HG03457 (cell line): ENCODE results near the gene NF2.

Experiments used
- ATAC-seq: cut with Tn5 transposase; IDR thresholded peaks from one replicate; pipeline ENCODE4 v1.9.1; 2021; ENCODE audit warnings: moderate number of reproducible peaks; ENCODE audit not compliant: unreplicated experiment

NF2 gene

DNA sequence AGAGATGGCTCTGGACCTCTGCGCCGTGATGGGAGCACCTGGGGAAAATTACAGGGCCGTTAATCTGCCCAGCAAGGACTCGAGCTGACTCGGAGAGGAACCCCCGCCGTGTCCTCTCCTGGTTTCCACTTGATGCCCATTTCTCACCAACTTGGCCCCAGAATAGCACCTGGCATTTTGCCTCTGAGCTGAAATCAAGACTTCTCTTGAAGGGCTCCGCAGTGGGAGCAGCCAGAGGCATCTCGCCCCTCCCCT, 97.4 kb downstream of the NF2 start:
- no peak for ATAC-seq

DNA sequence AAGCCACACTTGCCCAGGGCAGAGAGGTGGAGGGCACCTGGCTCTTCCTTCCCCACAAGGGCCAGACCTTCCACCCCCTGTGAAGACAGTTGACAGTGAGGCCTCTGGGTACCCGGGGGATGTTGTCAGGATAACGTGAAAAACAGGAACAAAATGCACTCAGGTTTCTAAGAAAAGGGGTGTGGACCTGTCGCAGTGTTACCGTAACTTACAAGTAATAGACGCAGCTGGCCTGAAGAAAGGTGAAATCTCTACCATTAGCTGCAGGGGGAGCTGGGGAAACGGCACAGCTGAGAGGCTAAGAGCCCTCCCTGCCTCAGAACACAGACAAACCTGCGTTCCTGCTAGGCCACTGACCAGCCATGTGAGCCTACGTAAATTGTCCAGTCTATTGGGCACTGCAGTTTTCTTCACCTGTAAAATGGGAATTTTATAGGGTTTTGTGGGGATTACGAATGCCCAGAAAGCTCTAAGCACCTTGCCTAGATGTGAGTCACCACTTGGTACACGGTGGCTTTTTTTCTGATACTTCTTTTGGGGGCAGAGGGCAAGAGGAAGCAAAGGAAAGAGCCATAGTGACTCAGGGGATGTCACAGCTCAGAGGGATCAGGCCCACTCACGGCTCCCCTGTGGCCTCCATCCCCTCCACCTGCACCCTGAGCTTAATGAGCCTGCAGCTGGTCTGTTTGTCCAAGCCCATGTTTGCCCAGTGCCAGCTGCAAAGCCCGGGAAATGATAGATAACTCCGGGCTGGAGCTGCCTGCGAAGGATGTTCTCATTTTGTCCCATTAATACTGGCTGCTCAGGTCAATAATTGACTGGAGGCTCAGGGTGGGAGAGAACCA, 97.9 kb downstream of the NF2 start:
- ATAC-seq = no peak

DNA sequence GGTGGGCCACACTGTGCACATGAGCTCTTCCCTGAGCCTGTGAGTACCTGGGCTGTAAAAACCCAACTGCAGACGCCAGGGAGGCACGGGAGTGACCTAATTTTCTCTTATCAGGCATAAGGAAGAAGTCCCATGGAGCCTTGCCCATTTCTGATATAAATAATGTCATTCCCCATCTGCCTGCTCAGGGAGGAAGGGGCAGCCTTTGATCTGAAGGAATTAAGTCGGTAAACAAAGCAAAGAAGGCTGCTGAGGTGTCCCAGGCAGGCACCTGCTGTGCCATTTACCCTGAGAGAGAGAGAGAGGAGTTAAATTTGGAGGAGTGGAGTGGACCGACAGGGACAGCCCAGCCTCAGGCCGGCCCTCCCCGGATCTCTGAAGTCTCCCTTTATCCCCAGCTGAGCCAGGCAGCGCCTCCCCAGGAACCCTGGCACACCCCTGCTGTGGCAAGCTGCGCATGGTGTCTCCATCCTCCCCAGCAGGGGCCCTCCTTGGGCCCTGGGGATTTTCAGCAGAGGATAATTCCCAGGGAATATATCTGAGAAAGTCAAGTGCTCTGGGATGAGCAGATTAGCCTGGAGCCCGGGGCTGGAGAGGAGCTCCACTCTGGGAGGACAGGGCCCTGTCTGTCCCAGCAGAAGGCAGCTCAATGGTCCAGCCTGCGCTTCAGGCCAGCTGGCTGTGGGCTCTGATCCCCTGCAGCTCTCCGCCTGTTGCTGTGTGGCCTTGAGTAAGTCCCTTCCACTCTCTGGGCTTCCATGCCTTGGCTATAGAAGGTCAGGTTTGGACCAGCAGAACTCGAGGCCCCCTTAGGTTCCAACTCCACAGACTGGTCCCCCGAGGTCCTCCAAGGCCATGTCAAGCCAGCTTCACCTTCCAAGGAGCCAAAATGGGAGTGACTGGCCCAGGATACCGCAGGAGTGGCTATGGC, 98.8 kb downstream of the NF2 start:
- ATAC-seq = no peak

DNA sequence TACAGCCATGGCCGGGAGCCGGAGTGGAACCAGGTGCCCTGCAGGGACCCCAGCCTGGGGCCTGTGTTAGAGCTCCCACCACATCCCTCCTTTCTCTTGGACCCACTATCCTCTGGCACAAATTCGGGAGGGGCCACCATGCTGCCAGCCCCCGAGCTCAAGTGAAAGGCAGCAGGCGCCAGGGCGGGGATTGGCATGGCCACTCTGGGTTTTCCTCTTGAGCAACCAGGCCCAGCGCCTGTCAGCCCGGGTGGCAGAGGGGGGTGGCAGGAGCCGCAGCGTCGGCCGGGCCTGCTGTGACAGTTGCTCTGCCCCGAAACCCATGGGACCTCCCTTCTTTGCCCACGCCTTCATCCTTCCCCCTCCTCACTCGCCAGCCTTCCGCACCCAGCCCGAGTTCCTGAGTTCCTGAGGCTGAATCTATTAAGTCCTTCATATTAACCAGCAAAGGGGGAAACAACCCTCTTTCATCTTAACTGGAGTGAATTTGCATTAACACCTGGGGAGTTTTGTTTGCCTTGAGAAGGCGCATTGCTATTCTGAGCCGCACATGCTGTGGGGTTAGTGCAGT, 99.6 kb downstream of the NF2 start:
- ATAC-seq = no peak

DNA sequence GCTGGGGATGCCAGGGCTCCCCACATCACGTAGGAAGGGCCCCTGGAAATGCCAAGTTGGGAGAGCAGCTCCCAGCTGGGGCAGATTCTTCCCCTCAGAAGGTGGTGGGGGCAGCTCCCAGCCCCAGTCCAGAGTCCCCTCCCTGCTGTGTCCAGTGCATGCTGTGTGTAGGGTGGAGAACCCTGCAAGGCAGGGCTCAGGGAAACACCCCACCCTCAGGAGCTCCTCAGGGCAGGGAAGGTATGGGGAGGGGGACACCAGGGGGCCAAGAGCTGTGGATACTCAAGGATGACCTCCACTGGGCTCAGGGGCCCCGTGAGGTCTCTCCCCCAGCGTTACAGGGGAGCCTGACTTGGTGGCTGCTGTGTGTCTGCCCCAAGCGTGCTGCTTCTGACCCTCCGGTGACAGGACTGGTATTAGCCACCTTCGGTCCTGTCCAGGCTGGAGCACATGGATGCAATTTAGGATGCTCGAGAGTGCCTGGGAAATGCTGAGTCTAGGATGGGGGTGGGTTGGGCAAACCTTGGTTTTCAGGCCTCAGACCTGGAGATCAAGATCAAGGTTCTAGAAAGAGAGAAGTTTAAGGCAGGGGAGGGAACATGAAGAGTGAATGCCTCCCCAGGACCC, 100.2 kb downstream of the NF2 start:
- no peak for ATAC-seq

DNA sequence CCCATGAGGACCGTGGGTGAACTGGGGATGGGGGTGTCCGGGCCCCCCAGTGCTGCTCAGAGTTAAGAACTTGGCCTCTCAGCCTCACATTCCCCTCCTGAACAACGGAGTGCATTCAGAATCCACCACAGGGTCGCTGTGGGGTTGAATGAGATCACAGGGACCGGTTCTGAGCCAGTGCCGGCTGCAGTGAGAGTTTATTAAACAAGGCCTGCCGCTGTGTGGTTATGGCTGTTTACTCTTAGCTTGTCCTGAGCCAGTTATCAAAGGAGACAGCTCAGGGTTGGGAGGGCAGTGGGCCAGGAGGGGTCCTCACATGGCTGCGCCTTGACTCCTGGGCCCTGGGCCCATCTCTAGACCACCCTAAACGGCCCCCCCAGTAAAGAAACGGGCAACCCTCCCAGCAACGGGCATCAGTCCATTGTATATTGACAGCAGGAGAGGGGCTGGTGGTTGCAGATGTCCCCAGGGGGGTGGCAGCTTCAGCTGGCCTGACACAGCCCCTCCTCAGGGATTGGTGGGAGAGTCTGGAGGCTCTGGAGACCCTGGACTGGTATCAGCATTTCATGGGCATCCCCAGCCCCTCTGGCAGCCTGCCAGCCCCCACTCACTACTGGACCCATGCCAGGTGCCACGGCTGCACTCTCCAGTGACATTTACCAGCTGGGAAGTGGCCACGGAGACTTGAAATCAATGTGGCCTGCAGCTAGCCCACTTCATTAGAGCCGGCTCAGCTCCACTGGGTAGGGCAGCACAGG, 101.3 kb downstream of the NF2 start:
- ATAC-seq = no peak

DNA sequence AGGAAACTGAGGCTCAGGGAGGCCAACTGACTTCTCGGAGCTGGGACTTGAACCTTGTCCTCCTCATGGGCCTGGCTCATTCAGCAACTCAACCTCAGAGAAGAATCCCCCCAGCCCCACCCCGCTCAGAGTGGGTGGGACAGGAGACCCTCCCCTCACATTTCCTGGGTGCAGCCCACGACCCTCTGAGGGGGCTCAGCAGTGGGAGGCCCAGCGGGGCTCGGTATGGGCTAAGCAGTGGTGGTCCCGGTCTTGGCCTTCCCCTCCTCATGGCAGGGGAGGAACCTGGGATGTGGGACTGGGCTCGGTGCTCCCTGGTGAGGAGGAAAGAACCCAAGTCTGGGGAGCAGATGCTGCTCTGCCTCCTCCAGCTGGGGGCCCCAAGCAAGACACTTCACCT, 102.2 kb downstream of the NF2 start:
- no peak for ATAC-seq

DNA sequence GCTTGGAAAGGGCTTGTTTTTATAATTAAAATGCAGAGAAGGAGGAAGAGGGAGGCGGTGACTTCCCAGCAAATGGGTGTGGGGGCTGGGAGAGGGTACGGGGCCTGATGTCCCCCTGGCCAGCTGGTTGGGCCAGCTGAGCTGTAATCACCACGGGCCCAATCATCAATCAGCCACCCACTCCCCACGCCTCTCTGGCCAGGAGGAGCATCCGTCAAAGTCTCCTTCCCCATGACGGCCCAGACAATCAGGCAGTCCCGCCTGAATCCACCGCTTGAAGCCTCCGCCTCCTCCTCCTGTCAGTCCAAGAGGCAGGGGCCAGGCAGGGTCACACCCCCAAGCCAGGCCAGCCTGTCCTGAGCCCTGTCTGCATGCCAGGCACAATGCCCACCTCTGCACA, 103.1 kb downstream of the NF2 start:
- no peak for ATAC-seq

DNA sequence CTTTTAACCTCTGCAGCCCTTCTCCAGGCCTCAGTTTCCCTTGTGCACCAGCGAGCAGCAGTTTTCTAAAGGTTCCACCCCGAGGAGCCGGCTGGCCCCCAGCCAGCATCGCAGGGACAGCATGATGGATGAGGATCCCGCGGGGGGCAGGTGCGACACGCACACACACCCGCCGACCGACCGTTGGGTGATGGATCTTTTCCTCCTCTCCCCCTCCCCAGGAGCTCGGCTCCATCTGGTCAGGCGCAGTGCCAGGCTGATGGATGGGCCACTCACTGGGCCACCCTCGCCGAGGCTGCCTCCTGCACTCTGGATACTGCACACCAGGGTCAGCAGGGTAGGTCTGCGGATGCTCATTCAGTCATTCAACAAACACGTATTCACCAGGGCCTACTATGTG, 103.6 kb downstream of the NF2 start:
- no peak for ATAC-seq

DNA sequence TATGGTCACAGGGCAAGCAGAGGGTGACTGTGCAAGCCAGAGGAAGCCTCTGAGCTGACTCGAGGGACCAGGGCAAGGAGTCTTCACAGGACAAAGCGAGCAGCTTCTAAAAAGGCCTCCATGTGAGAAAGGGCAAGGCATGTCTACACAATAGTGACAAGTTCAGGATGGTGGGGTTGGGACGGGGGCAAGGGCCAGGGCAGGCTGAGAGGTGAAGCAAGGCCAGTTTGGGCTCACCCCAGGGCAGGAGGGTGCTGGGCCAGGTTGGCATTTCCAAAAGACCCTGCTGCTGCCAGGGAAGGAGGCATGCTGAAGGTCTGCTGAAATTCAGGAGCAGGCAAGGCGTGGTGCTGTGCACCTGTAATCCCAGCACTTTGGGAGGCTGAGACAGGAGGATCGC, 104.0 kb downstream of the NF2 start:
- no peak for ATAC-seq

DNA sequence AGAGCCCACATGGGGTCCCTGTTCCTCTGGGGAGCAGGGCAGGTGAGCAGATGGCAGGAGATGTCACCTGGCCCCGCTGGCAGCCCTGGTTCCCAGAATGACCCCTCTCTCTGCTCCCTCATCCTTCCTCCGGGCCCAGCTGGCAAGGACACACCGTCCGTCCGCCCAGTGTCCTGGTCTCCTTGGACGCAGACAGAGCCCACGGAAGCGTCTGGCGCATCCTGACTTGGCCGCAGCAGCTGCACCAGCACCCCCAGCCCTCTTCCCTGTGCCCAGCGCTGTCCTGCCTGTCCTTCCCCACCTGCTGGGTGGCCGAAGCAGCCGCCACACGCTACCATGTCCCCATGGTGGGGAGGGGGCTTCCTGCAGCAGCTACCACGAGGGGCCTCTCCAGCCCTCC, 106.8 kb downstream of the NF2 start:
- no peak for ATAC-seq

DNA sequence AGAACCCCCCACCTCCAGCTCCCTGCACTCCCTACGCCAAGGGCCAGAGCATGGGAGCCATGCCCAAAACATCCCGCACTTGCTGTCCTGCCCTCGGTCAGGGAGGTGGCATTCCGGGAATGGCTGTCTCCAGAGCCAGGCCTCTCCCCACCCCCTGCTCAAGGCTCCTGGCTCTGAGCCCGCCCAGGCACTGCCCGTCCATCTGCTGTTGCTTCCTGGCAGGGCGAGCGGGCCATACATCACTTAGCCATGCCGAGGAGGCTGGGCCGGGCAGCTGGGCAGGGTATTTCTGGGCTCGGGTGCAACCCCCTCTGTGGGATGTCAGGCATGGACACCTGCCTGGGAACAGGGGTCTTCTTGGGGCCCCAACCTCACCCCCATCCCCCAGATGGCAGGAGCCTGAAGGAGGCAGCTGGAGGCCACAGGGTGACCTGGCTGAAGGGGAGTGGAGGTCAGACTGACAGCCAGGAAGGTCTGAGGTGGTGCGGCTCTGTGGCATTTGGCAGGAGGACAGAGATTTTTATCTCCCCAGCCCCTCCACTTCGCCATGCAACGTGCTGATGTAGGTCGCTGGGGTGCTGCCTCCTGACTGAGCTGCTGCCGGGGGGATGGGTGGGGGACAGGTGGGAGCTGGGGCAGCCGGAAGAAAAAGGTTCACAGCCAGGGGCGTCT, 107.6 kb downstream of the NF2 start:
- ATAC-seq = no peak

DNA sequence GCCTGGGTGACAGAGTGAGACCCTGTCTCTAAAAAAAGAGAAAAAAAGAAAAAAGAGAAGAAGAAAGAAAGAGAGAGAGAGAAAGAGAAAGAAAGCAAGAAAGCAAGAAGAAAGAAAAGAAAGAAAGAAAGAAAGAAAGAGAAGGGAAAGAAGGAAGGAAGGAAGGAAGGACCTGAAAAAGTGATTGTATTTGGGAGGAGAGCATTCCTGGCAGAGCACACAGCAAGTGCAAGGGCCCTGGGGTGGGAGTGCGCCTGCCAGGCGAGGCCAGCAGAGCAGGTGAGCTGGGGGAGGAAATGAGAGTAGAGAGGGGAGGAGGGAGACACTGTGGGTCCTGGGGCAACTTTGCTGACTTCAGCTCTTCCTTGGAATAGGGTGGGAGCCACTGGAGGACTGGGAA, 108.7 kb downstream of the NF2 start:
- no peak for ATAC-seq

DNA sequence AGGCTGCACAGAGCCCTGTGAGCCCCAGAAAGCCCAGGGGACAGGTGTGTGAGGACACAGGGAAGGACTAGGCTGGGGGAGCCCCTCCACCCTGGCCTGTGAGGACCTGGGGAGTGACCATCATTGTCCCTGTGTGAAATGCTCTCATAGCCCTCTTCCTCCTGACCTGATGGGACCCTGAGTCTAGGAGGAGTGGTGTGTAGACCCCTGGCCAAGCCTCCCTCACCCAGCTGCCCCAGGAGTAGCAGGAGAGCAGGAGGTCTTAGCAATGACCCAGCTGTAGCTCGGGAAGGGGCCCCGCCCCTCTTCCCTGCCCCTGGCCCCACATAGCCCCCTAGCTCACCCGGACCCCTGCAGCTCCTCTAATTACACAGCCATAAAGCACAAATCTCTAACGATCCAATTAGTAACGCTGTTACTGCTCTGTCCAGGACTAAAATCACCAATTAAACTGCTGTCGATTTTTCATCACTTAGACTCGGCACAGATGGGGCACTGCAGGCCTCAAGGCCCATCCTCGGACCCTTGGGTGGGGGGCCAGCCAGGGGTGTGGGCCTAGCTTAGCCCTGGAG, 109.8 kb downstream of the NF2 start:
- no peak for ATAC-seq

DNA sequence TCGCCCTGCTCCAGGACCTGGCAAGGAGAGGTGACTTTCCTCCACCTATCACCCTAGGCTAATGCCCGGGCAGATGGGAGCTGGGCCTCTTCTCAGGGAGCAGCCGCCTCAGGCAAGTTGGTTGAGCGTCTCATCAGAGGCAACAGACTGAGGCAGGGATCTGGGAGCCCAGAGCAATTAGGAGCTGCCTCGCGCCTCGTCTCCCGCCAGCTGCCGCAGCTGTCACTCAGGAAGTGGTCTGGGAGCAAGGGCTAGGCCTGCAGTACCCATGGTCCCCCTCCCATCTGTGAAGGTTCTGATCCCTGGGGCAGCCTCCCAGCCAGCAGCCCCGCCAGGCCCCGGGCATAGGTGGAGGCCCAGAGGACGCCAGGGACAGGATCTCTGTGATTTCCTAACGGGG, 111.8 kb downstream of the NF2 start:
- no peak for ATAC-seq

DNA sequence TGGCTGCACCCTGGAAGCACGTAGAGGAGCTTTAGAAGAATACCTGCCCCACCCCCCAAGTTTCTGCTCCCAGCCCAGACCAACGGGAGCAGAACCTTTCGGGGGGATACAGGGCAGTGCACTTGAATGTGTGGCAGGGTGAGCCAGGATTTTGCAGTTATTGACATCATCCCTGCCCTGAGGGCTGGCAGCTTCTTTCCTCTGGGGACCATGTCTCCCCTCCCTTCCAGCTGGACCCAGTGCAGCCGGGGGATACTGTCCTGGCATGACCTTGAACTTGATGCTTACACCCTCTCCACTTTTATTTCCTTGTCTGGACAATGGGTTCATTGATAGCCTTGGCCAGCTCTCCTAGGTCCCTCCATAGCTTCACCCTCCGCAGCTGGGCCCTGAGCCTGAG, 112.3 kb downstream of the NF2 start:
- no peak for ATAC-seq

DNA sequence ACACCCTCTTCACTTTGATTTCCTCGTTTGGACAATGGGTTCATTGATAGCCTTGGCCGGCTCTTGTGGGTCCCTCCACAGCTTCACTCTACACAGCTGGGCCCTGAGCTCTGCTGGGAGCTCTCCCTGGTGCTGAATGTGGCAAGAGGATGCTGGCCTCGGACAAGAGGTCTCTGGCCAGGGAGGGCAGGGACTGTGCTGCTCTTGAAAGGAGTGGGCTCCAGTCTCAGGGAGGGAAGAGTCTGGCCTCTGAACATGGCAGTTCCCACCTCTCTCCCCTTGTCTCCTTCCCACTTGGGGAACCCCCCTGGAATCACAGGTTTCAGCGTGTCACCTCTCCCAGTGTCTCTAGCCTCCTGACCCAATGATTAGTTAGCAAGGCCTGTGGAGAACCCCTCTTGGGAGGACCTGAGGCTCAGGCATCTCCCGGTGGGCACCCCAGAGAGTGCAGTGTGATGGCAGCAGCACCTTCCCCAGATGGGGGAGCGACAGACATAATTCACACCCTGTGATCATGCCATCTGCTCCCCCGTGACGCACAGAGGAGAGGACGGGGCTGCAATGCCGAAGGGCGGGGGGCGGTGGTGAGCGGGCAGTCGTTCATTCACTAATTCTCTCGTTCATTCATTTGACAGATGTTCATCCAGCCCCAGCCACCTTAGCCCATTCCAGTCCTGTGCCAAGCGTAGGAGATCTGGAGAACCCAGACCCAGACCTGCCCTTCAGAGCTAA, 113.5 kb downstream of the NF2 start:
- ATAC-seq = no peak

DNA sequence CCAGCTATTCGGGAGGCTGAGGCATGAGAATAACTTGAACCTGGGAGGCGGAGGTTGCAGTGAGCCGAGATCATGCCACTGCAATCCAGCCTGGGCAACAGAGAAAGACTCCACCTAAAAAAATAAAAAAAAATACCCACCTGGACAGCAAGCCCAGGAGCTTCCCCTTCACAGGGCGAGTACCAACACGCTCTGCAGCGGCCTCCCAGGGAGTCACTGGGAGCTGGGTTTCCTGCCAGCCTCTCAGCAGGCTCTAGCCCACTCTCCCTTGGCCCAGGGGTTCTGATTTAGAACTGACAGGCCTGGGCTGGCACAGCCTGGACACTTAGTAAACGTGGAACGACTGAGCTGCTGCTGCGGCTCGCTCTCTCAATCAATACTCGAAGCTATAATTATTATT, 114.4 kb downstream of the NF2 start:
- ATAC-seq = no peak
